Lung microvascular endothelial cell (primary cell): ENCODE results near the gene TMEM88. TPM values are rescaled to one million over a fixed set of nuclear protein-coding genes. Genes with fewer than 3 reads are reported as not detected.
"Not testable (repeated sequence)": the region's sequence is repeated elsewhere in the genome, so short reads cannot be mapped to it uniquely, and the experiment has no call there.

ENCODE experiments used
- DNase-seq, 2 donors: peaks; one replicate each; pipeline versions ENCODE4 v3.0.0 to v3.0.0-alpha.2; 2010; ENCODE audit warnings: low read depth in 2 of 2
- total RNA-seq: library from RNA; depleted of rRNA; stranded (reverse); fragments of >200 nt; gene quantifications from 2 replicates; pipeline ENCODE4 v1.2.1, GENCODE V29; 2014

The TMEM88 gene
- total RNA-seq, 1 donor from 2014 or later, result 7.1 TPM

DNA sequence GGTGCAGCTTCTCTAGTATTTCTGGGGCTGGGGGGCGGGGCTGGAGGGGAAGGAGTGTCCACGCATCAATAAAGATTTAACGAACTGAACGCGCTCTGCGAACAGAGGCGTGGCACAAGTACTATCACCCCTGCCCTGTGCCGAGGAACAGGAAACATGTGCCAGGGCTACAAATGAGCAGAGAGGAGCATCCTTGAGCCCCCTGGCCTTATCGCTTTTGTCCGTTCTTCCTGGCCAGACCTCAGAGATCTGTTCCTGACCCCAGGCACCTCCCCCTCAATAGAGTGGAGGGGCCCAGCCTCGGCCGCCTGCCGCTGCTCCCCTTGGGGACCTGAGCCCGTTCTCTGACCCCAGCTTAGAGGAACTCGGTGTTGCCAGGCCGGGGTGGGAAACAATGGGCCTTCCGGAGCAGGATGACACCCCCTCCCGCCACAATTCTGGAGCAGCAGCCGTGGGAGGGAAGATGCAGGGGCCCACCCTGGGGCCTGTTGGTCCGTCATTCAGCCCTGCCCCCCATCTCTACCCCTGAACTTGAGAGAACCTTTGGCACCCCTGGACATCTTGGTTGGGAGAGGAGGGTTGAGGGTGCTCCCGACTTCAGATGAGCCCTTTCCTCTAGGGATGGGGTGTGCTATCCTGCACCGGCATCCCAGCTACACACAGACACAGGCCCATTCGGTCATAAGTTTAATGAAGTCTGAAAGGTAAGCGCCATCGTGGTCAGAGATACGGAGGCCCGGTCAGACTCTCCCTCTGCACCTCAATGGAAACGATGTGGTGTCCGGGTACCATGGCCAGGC is 1.3 kb downstream of the TMEM88 start:
- DNase-seq, result peak; percentile 58 to 91

DNA sequence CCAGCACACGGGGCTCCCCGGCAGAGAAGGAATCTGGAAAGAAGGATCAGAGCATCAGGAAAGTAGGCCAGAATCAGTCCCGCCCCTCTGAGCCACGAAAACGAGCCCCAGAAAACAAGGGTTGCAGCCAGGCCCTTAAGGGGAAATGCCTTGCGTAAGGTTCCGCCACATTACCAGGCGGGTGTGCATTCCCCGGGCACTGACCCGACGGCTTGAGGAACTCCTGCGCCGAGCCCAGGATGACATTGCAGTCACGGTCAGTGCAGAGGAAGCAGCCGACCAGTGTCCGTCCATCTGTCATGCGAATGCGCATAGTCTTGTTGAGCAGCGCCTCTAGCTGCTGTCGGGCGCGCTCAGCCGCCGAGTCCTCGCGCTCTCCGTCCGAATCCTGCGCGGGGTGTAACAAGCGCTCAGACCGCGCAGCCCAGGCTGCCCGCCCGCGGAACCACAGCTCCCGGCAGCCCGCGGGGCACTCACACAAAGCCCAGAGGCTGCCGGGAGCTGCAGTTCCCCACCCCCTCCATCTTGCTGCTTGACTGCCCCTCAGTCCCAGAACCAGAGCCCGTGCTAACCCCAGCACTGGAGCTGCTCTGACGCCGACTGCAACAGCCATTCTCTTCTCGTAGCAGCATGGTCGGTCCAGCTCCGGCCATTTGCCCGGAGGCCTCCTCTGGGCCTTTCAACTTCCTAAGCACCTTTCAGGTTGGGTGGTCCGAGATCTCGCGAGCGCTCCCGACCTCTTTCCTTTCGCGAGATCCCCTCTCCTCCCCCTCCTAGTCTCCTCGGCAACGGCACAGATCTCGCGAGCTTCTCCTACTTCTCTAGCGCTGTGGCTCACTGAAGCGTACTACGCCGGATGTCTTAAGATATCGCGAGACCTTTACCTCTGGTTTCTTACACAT is 2.2 kb downstream of the TMEM88 start, which contains the start of gene NAA38:
NAA38 (minus strand) TSS at position 749 of the 902 bp plus-strand sequence; CDS start at position 653, 96 bp downstream.
- DNase-seq, result peak; percentile 99 to 100

DNA sequence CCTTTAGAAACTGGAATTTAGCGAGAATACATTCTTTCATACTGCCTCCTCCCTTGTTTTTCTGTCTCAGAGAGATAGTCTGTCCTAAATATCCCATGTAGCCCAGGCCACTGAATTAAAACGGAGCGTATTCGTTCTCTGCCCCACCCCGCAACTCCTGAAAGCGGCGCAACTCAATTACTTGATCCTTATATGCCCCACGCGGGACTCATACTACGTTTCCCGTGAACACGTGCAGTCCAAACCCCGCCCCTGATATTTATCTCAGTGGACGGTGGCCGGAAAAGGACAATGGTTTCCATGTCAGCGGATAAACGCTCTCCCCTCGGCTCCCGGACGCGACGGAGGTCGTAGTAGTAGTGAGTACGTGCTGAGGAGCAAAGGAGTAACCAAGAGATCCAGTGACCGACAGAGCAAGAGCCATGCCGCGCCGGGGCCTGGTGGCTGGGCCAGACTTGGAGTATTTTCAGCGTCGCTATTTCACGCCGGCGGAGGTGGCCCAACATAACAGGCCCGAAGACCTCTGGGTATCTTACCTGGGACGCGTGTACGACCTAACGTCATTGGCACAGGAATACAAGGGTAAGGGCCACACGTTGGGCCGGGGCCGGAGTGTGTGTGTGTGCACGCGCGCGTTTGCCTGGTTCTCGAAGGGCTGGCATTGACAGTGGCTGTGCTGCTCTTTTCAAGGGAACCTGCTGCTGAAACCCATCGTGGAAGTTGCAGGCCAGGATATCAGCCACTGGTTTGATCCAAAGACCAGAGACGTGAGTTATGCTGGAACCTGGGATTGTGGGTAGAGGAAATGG is 3.1 kb downstream of the TMEM88 start, which contains the start of gene CYB5D1:
CYB5D1 (plus strand) TSS at position 291 of the 809 bp plus-strand sequence; CDS start at position 423, 132 bp downstream.
- peak; percentile 95 to 96 for DNase-seq

DNA sequence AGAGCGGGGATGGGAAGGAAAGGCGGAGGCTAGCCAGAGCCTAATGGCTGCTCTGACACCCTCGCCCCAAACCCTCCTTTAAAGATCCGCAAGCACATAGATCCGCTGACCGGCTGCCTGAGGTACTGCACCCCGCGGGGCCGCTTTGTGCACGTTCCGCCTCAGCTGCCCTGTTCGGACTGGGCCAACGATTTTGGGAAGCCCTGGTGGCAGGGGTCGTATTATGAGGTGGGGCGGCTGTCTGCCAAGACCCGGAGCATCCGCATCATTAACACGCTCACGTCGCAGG is 3.6 kb downstream of the TMEM88 start:
- peak; percentile 65 to 69 for DNase-seq

DNA sequence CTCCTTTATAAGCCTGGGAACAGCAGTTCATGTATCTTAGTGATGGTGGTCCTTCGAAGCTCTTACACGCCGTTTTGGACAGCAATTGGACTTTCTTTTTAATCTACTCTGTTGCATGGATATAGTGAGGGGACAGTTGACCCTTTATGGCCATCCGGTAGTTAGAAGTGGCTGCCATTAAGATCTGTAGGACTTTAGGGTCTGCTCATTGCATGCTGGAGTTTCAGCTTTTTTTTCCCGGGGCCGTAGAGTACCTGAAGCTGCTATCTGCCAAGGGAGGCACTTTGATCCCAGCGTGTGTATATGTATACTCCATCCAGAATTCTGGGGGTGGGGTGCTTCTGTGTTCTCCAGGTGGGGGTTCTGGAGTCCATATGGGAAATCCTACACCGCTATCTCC is 4.2 kb downstream of the TMEM88 start:
- DNase-seq, result no peak

DNA sequence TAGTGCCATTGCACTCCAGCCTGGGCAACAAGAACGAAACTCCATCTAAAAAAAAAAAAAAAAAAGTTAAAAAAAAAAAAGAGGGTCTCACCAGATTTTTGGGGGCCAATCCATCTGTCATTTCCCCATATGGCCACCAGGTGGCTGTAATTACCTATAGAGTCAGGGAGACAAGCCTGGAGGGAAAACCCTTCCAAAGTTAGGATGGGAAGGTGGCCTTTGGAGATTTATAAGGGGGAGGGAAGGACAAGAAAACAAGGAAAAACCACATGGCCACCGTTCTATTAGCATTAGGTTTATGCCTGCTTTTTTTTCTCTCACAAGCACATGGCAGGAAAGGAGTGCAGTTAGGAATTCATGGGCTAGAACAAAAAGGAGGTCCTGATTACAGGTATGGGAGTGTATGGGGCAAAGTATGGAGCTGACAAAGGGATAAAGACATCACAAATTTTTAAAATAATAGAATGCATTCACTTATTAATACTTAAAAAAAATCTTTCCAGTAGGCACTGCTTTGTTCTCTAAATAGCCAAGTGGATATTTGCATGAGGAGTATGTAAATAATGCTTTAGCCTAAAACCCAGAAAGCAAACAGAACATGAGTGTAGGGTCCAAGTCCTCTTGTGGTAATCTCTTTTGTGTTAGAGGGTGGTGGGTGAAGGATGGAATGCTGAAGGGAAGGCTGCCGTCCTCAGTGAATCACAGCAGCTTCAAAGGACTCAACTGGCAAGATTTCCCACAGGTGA is 8.0 kb downstream of the TMEM88 start:
- DNase-seq, result peak; percentile 56 to 62

DNA sequence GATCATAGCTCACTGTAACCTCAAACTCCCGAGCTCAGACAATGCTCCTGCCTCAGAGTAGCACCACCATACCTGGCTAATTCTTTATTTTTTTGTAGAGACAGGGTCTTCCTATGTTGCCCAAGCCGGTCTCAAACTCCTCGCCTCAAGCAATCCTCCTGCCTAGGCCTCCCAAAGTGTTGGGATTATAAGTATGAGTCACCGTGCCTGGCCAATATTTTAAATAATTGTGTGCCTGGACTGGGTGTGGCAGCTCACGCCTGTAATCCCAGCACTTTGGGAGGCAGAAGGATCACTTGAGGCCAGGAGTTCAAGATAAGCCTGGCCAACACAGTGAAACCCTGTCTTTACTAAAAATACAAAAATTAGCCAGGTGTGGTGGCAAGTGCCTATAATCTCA is 9.5 kb downstream of the TMEM88 start:
- not testable (repeated sequence) for DNase-seq

DNA sequence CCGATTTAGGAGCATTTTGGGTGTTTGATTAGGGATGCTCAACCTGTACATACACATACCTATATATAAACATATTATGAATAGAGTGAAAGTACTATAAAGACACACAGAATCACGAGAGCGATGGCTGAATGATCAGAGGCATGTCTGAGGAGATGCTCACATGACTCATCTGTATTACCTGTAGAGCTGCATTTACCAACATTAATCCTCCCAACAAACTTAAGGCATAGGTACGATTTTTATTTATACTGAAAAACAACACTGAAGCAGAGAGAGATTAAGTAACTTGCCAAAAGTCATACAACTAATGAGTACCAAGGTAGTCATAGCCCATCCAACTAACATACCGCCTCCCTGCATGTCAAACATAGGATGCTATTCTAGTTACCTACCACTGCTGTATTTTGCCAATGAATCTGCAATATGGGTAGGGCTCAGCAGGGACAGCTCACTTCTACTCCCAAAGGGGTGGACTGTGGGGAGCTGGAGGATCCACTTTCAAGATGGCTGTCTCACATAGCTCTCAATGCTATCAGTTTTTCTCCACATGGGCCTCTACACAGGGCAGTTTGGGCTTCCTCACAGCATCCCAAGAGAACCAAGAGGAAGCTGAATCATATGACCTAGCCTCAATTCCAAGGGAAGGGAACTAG is 10.3 kb downstream of the TMEM88 start:
- DNase-seq, result no peak

DNA sequence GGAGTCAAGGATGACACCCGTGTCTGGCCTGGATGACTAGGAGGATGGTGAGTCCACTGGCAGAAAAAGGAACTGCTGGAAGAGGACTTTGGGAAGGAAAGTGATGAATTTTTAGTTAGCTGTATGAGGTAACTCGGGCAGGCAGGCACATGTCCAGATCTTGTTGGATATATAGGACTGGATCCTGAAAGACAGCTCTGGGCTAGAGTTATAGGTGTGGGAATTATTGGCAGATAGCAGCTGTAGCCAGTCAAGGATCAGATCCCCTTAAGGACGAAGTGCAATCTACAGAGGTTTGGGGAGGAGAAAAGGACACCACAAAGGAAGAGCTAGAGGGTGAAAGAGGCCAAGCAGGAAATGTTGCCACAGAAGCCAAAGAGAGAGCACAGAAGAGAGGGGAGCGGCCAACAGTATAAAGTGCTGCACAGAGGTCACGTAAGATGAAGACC is 13.0 kb downstream of the TMEM88 start:
- DNase-seq, result no peak

DNA sequence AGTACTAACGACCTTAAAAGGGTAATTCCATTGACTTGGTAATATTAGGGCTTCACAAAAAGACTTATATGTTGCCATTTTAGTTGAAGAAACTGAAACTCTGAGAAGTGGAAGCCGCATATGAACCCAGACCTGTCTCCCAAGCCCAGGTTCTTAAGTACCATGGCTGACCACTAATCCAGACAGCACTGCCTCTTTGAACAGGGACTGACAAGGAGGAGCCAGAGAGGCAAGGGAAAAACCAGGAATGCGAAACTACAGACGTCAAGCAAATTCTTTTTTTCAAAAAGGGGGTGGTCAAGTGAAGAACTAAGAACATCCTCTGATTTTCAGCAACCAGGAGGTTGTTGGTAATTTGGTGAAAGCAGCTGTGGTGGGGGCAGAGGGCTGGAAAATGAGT is 18.2 kb downstream of the TMEM88 start:
- DNase-seq, result no peak

DNA sequence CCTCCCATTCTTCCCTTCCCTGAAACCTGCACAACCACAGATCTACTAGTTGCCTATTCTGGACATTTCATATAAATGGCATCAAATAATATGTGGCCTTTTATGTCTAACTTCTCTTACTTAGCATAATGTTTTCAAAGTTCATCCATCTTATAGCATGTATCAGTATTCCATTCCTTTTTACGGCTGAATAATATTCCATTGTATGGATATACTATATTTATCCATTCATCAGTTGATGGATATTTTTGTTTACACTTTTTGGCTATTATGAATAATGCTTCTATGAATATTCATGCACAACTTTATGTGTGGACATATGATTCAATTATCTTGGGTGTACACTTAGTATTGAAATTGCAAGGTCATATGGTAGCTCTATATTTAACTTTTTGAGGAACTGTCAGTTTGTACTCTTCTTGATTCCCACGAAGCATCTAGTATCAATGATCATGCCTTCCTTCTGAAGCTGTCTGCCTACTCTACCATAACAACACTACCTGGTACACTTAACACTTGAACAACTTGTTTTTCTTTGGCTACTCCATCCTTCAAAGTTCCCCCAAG is 21.0 kb downstream of the TMEM88 start:
- no peak for DNase-seq

DNA sequence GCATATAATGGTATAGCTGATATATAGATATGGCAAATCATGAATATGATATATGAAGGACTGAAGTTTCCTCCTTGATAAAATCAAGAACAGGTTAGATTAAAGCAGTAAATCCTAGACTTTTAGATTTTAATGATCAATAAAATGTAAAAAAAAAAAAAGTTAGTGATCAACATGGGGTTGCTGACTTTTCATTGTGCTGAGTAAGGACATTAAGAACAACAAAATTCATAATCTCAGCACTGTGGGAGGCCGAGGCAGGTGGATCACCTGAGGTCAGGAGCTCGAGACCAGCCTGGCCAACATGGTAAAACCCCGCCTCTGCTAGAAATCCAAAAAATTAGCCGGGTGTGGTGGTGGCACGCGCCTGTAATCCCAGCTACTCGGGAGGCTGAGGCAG is 23.4 kb downstream of the TMEM88 start:
- DNase-seq, result no peak

DNA sequence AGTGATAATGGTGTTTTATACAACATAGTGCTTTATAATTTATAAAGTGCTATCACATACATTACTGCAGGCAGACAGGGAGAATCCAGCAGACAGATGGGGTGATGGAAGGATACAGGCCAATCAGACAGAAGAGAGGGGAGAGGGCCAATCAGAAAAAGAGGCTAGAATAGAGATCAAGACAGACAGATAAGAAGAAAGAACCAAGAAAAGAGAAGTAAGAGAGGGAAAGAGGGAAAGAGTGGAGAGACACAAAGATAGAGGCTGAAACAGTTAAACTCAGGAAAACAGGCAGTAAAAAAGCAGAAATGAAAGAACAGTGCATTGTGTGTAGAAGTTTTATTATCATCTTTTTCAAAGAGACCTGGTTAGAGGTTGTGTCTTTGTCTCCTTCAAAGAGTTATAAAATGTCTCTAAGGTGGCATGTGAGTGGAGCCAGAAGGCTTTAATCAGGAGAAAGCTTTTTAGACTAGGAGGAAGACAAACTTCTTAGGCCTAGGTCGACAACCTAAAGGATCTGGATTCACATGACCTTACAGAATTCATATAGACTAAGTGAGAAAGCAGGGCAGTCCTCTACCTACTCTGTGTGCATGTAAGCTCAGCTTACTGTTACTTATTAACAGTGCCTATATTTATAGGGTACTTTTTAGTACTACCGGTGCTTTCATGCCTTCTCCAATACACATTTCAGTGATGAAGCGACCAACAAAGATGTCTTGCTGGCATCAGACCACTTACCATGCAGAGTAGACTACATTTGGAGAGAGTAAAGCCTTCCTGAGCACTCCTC is 25.4 kb downstream of the TMEM88 start:
- no peak for DNase-seq

DNA sequence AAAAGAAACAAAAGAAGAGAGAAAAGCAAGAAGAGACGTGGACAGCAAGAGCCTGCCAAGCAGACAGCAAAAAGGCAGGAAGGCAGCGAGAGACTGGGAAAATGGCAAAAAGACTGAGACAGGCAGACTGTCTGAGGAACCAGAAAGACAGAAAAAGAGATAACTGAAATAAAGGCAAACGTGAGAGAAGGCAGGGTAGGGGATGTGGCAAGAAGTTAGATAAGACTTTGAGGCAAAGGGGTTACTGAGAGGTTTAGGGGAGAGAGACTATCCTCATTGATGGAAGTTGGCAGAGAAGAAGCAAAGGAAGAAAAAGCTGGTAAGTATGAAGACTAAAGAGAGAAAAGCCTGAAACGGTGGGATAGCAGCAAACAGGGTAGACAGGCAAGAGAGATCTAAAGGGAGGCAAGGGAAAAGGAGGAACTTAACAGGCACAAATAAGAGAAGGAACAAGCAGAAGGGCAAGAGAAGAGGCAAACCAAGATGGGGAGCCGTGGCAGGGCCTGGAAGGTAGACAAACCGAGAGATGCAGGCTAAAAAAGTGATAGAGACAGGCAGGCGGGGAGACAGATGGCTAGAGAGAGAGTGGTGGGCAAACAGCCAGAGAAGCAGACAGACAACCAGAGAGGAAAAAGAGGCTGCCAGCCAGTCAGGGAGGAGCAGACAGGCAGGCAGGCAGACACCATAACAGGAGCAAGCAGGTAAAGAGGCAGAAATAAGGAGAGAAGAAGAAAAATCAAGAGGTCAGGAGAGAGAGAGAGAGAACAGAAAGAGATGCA is 26.6 kb downstream of the TMEM88 start:
- peak in 1 of 2 donors; percentile 56 for DNase-seq

DNA sequence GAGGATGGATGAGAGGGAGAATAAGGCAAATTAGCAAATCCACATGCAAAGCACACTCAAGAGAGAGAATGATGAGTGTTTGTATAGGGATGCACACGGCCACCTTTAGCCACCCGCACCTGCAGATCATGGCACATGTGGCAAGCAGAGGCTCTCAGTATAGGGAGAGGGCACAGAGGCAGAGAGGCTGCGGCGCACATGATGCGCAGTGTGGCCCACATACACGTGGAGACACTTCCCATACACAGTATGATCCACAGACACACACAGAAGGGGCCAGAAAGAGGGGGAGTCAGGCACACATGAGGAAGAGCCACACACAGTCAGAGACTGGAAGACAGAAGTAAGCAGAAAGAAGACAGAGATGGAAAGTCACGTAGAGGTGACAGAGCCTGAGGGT is 27.2 kb downstream of the TMEM88 start:
- no peak for DNase-seq

DNA sequence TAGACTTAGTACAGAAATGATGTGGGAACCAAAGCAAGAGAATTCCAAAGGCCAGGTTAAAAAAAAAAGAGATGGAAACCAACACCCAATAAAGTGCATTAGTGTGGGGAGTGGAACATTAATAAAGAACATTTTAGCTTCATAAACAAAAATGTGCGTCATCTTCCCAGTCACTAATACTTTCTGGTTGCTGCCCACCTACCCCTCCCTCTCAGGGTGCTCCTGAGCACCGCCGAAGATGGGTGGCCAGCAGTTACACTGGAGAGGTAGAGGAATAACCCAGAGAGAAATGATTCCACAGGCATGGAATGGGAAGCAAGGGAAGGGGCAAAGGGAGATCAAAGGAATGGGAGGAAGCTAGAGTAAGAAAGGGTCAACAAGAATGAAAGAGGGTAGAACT is 27.8 kb downstream of the TMEM88 start:
- no peak for DNase-seq

DNA sequence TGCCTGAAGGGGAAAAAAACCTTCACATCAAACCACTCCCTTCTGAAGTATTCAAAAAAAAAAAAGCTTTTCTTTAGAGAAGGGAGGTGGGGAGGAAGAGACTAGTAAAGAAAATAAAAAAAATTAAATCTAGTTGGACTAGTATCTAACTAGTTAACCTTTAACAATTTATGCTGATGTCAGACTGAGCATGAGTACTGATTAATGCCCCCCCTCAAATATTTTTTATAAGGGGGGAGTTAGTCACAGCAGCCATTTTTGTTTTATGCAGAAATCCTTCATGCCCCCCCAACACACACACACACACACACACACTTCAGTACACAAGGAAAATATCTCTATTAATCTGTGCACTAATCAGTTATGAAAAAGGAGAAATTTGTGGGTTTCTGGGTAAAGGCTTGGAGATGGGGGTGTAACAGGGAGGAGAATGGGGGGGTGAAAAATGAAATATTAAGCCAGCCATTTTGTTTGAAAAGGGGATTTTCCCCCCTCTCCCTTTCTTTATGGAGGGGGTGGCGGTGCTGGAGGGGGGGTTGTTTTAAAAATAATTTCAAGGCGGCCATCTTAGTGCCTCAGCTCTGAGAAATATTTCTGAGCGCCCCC is 29.0 kb downstream of the TMEM88 start:
- peak; percentile 11 to 46 for DNase-seq
